IPS-NIHi7 (cell line): ENCODE measurements around the gene HOXA10.
A peak's percentile ranks its signal among the peaks of the same experiment; 100 is the strongest.

Source experiments
- DNase-seq: peaks from one replicate; pipeline ENCODE4 v3.0.0; 2012; ENCODE audit warnings: mixed read lengths; ENCODE audit errors: extremely low spot score

The HOXA10 gene

GRCh38 chr7:27156508-27156898 is 17.6 kb downstream of the HOXA10 start, which contains the start of gene HOXA7:
HOXA7 (minus strand) TSS chr7:27156675; CDS start chr7:27156545, 130 bp downstream.
- peak; percentile 62 for DNase-seq

DNA sequence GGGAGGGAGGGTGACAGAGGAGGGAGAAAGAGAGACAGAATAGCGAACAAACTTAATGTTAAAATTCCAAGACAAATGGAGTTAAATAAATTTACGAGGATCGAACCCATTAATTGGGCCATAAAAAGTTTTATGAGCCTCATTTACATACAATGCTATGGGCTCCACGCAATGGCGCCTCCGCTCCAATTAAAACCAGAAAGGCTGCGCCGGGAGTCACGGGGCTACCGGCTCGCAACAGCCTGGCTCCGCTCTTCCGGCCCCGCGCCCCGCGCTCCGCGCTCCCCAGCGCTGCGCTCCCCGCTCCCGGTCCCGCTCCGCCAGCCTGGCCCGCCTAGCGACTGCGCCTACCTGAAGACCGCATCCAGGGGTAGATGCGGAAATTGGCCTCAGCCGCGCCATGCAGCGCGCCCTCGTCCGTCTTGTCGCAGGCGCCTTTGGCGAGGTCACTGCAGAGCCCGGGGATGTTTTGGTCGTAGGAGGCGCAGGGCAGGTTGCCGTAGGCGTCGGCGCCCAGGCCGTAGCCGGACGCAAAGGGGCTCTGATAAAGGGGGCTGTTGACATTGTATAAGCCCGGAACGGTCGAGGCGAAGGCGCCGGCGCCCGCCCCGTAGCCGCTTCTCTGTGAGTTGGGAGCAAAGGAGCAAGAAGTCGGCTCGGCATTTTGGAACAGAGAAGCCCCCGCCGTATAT is 18.2 kb downstream of the HOXA10 start:
- no peak for DNase-seq

DNA sequence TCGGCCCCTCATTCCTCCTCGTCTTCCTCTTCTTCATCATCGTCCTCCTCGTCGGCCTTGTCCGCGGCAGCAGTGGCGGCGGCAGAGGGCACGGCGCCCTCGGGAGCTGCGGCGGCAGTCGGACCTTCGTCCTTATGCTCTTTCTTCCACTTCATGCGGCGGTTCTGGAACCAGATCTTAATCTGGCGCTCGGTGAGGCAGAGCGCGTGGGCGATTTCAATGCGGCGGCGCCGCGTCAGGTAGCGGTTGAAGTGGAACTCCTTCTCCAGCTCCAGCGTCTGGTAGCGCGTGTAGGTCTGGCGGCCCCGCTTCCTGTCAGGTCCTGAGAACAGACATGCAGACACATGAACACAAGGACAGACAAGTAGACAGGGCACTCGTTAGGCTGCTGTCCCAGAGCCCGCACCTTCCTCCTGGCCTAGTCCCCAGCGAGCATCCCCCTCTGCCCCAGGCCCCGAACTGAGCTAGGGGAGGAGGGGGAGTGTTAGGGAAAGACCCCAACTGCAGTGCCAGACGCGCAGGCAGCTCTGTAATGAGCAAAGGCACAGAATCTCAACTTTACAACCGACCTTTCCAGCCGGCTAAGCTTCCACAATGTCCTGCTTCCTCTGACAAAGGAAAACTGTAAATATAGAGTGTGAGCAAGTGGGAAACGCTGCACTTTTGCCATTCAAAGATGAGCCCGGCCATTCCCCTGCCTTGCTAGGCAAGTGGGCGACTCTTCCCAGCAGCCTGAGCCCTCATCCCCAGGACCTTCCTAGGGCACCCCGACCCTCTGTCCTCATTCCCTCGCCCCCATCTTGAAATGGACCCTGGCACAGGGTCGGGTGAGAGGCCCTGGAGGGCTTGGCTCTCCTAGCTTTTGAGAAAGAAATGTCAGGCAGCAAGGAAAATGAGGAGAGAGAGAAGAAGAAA is 19.0 kb downstream of the HOXA10 start:
- no peak for DNase-seq

DNA sequence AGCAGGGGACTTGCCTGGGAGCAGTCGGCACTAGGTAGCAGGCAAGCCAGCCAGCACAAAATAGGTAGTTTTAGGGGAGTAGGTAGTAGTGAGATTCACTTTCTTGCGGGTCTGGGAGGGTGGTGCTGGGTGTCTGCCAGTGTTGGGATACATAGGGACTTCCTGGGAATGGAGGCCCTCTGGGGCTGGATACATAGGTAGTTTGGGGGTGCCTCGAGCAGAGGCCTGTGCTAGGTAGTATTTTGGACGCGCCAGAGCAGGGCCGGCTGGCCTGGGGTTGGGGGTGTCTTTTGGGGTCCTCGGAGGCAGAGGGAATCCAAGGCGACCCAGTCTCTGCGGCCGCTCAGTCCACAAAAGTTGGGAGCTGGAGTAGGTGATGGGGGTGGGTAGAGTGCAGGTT is 19.8 kb downstream of the HOXA10 start:
- DNase-seq = no peak

GRCh38 chr7:27153526-27153925 is 20.6 kb downstream of the HOXA10 start:
- DNase-seq = no peak

DNA sequence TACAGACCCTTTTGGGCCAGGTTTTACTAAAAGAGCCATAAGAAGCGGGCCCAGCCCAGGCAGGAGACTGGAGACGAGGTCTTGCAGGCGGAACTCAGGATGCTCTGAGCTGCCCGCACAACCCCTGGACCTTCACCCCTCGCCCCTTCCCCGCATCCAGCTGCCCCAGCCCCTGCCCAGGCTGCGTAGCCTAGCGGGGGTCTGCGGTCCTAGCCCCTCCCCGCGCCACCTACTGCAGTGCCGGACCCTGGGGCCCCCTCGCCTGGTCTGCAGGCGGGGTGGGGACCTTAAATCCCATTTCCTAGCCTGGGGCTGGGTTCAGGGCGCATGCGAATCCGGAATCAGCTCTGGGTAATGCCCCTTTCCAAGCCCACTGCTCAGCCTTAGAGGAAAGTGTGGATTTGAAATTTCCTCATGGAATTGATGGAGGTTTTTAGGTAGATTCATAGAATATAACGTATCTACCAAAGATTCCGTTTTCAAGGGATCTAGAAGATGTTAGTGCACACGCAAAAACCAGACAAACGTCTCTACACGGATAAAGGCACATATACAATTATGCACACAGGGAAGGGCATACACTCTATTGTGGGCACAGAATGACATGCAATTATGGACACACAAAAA is 21.2 kb downstream of the HOXA10 start:
- no peak for DNase-seq

- no peak for DNase-seq
These were observed 21.9 kb downstream of the HOXA10 start, which contains the start of gene HOXA3 for GRCh38 chr7:27151931-27152815. HOXA3 (minus strand) TSS chr7:27152583; CDS start chr7:27110640, 41,943 bp downstream.

DNA sequence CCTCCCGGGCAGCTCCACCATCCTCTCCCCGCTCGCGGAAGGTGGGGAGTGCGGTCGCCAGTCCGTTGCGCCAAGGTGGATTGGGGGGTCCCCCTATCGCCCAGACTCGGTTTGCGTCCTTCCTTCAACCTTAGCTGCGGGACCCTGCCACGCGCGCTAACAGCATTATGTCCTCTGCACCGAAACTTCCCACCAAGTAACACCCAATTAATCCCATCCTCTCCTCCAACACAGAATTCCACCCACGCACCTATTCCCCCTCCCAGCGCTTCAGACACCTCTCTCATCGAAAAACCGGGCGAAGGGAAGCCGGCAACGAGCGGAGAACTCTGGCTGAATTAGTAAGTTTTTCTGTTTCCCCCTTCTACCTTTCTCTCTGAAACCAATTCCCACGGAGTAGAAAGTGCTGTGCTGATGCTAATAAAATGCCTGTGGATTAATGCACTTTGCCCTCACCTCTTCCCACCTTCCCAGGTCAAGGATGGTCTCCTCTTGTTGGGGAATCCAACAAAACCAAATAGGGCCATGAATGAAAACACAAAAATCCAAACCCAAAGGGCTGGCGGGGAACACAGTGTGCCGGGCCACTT is 22.7 kb downstream of the HOXA10 start:
- peak; percentile 3 for DNase-seq

DNA sequence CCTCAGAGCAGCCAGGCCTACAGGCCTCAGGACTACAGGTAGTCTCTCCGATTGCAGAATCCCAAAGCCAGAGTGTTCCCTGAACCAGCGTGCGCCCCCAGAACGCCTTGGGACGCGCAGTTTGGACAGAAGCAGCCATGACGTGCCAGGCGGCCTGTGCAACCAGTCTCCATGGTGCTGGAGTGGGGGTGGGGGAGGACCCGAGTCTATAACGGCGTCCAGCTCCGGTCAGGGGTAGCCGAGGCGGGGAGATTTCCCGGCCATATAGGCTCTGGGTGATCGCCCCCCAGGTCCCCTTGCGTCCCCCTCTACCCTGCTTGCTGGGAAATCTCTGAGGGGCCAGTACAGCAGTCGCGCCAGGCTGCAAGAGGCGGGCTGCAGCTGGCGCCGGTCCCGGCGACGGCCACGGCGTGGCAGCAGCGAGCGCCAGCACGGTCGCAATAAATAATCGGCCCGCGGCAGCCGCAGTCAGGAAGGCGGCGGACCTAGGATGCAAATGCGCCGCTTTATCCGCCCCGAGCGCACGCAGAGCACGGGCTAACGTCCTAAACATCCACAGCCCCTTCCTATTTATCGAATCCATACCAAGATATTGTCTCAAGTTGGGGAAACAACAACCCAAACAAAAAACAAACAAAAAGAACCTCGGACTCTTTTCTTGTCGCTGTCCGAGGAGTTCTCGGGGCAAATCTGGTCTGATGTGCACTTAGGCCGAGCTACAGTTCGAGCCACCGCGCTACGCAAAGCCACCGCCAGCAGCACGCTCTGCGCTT is 23.4 kb downstream of the HOXA10 start:
- peak; percentile 81 for DNase-seq

DNA sequence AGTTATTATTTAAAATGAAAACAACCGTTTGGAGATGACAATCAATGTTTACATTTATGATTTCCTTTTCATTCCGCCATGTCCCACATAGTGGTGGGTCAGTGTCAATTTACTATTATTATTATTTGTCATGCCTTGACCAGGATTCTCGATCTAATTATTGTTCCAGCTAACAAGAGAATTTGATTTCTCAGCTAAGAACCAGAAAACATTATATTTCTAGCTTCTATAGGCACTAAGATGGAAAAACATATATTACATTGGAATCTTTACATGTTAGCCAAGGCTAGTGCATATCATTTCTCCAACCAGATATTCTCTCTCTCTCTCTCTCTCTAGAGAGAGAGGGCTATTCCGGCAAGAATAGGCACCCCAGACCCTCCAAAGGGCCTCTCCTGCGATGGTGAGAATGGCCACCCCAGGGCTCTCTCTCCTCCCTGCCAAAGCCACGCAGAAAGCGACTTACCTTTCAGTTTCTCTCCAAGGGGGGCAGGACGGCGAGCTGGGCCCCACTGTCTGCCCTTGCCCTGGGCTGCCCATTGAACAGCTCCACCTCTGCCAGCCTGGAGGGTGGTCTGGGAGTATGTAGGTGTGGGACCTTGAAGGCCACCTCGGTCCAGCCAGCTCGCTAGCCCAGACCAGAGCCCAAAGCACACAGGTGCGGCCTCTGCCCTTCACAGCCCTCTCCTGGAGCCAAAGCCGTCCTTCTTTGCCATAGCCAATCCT is 24.1 kb downstream of the HOXA10 start:
- no peak for DNase-seq

DNA sequence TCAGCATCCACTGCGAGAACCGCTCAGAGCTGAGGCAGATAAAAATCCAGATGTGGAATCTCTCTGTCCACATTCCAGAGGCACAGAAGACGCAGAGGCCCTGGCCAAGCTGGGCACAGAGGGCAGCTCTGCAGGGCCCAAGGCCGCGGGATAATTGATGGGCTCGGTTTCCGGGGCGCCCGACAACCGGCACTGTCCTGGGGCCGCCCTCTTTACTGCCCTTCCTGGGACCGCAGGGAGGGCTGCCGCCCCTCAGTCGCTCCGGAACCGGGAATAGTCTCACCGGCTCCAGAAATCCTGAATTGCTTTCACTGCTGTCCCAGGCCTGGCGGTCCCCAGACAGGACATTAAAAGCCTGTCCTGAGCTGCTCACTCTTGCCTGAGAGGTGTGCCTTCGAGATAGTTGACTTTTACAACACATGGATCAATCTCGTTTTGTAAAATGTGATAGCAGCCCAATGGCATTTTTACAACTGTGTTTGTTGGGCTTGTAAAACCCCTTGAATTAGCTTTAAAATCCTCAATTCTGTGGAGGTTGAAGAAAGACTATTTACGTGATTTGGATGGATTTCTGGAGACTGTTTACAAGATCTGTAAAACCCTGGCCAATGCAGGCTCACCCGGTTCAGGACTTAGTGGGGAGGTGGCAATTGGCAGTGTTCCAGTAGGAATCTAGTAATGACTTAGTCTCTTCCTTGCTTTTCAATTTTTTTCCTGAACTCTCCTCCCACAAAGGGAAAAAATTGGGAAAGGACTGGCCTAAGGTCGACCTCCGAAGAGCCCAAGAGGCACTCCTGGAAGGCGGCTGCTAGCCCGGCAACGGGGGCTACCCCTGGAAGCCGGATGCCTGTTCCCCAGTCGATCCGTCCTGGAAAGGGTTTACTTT is 25.1 kb downstream of the HOXA10 start:
- no peak for DNase-seq

DNA sequence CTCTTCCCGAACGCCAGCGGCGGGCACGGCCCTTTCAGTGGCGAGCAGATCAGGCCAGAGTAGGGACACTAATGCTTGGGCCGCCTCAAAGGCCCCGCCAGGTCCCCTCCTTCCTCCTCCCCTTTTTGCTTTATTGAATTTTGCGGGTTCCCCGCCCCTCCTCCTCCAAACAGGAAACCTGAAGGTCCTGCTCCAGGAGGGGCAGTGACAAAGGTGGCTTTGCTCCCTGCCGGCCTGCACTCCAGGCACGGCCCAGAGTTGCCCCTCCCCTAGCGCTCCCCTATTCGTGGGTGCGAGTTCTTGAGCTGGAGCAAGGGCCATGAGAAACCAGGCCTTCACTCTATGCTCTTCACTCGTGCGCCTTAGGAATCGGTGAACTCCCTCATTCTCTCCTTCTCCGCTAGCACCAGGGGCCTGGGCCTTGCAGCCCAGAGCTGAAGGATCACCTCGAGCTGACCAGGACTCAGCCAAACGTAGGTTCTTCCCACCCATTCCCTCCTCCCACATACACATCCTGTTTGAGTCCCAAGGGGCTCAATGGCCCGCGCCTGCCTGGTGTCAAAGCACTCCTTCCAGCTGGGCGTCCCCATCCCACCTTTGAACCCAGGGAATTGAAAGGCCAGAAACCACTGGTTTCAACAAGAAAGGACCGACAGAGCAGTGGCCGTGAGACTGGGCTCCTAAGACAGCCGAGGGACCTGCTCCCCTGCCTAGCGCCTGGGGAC is 25.9 kb downstream of the HOXA10 start:
- DNase-seq = no peak

DNA sequence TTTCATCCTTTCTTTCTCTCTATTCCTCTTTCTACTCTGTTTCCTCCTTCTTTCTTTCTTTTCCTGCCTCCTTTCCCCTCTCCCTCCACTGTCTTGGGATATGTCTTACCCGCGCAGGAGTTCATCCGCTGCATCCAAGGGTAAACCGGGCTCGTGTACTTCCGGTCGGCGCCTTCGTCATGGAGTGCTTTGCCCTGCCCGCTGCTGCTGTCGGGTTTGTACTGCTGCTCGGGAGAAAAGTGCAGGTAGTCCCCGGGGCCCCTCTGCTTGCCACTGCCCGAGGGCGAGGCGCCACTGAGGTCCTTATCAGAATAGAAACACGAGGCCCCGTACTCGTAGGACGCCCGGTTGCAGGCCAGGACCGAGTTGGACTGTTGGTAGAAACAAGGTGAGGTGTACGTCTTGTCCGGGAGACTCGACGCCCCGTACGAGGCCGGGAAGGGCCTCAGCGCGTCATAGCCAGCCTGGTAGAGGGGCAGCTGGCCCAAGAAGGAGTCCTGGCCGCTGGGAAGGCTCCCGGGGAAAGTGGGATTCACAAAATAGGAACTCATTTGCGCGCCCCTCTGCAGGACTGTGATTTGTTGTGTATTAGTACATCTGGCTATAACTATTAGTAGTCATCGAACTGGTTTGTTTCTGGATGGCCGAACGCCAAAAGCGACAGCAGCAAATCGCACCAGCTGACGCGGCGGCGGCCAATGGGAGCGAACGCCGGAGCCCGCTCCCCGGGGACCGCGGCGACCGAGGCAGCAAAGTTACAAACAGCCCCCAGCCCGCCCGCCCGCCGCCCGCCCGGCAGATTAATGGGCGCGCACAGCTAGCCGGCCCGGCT is 26.7 kb downstream of the HOXA10 start, which contains the start of gene HOXA6:
Gene HOXA6 (minus strand): TSS at position 576 of the 832 bp plus-strand sequence. CDS start 25 bp downstream, at position 551.
- no peak for DNase-seq

GRCh38 chr7:27146491-27147198 is 27.5 kb downstream of the HOXA10 start:
- no peak for DNase-seq

DNA sequence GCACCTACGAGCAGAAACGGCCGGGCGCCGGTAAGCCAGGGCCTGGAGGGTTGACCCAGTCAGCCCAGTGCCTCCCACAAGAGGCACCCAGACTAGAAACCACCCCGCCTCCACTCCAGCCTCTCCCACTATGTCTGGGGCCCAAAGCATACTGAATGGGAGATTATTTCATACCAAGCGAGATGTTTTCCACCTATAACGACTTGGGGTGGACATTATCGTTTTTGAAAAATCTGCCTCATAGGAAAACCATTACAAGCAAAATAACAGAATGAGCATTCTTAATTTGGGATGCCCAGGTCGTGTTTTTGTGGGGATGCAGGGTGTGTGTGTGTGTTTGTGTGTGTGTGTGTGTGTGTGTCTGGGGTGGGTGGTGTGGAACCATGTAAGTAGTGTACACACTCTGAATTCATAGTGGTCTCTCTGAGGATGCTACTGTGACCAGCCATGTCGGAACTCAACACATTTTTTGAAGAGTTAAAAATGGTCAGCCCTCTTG is 28.2 kb downstream of the HOXA10 start:
- no peak for DNase-seq
